Hindlimb muscle (tissue), 1 donor: ENCODE data around the gene LCN1. TPM values are rescaled to one million over a fixed set of nuclear protein-coding genes. Genes with fewer than 3 reads are reported as not detected.
"Not testable (repeated sequence)": the region's sequence is repeated elsewhere in the genome, so short reads cannot be mapped to it uniquely, and the experiment has no call there.

Experiments
- DNase-seq: peaks from one replicate; pipeline ENCODE4 v3.0.0-alpha.2; 2013
- polyA plus RNA-seq: library from polyadenylated mRNA; unstranded; fragments of 120-200 nt; gene quantifications from one replicate; pipeline ENCODE4 v1.2.1, GENCODE V29; 2013; ENCODE audit not compliant: insufficient read length

The LCN1 gene
- polyA plus RNA-seq, 1 donor, result not detected

DNA sequence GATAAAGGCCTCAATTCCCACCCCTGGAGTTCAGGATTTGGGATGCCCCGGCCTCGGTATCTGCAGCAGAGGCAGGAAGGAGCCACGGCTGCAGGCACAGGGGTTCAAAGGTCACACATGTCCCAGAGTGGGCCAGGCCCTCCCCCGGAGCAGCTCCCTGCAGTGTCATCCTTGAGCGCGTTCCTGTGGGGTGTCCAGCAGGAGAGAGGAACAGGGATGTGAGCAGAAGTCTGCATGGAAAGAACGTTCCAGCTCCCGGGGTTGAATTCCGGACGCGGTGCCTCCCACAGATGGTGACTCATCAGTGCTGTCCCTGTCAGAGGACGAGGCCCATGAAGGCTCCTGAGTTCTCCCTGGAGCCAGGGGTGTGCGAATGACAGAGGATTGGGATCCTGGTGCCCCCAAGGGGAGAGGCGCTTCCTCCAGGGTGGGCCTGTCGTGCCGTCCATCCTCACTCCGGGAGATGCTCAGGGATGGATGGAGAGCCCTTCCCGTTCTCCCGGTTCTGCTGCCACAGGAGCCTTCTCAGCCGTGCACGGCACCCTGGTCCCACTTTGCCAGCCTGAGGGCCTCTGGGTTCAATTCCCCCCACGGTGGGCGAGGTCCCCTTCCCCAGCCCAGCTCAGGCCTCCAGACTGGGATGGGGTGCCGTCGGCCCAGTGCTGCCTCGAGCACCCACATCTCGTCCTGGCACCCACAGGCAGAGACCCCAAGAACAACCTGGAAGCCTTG is 3.1 kb downstream of the LCN1 start:
- DNase-seq, result no peak

DNA sequence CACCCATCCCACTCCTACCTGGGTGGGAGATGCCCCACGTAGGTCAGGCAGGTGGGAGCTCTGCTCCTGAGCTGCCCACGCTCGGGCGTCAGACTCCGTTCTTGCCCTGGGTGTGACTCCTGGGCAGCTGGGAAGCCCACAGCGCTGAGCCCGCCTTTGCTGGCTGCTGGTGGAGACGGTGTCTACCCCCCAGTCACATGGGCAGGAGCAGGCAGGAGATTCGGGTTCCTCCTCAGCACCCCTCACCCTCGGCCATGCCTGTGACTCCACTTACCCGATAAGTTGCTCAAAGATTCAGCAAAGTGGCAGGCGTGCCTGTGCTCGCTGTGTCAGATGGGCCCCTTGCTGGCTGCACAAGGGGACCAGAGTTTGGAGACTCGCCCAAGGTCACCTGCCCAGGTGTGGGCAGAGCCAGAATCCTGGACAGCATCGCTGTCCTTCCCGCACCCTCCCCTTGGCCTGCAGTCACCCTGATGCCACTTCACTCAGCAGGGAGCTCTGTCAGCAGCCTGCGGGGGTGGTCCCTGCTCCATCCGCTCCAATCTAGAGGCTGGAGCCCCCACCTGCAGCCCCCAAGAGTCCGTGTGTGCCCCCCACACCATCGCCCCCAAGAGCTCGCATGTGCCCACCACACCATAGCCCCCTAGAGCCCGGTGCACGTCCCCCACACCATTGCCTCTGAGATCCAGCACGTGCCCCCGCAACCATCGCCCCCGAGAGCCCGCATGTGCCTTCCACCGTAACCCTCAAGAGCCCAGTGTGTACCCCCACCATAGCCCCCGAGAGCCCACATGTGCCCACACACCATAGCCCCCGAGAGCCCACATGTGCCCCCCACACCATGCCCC is 4.2 kb downstream of the LCN1 start:
- DNase-seq, result no peak

DNA sequence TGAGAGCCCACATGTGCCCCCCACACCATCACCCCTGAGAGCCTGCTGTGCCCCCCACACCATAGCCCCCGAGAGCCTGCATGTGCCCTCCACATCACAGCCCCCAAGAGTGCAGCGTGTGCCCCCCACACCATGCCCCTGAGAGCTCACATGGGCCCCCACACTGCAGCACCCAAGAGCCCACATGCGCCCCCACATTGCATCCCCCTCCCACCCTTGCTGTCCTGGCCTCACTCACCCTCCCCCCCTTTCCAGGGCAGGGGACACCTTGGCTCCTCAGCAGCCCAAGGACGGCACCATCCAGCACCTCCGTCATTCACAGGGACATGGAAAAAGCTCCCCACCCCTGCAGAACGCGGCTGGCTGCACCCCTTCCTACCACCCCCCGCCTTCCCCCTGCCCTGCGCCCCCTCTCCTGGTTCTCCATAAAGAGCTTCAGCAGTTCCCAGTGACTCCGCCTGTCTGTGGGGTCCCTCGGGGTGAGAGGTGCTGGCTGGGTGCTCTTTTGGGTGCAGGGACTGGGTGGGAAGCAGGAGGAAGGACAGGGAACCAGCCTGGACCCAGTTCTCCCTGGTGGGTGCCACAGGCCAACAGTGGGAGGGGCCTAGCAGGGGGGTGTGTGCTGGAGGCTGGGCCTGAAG is 5.0 kb downstream of the LCN1 start:
- no peak for DNase-seq

DNA sequence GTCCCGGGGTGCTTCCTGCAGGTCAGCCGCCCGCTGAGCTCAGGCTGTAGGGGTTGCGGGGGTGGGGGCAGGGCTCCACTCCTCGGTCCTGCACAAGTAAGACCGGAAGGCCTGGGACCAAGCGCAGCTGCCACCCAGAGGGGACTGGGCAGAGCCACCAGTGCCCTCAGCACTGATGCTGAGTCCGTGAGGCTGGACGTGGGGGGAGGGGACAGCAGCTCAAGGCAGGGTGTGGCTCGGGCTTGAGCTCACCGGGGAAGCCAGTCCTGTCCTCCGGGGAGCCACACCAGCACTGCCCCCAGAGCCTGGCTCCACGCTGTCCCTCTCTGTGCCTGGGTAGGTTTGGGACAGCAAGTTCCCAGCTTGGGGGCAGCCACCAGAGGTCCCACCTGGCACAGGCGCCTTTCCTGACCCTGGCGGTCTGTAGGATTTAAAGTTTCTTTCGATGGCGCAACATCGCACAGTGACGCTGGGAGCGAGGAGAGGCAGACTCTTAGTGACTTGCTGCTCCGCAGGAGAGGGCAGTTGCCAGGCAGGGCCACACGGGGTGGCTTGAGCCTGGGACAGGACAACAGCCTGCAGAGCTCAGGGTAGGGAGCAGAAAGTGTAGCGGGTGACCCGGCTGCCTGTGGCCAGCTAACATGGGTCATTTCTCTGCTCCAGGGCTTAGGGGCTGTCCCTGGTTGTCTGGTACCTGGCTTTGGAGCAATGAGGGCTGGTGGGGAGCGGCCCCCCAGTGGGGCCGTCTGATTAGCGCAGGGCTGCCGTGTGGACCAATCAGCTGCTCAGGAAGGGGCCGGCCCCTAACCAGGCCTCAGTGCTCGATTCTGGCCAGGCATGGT is 5.7 kb downstream of the LCN1 start:
- DNase-seq, result no peak

DNA sequence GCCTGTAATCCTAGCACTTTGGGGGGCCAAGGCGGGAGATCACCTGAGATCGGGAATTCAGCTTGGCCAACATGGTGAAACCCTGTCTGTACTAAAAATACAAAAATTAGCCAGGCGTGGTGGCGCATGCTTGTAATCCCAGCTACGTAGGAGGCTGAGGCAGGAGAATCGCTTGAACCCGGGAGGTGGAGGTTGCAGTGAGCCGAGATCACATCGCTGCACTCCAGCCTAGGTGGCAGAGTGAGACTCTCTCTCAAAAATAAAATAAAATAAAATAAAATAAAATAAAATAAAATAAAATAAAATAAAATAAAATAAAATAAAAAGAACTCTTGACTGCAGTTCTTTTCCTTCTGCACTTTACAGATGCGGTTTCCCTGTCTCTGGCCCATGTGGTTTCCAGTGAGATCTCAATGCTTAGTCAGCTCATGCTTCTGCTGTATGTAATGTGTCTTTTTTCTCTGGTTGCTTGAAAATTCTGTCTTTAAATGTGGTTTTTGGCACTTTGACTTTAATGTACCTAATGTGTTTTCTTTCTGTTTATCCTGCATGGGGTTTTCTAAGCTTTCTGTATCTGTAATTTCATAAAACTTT is 7.7 kb downstream of the LCN1 start:
- DNase-seq, result not testable (repeated sequence)

DNA sequence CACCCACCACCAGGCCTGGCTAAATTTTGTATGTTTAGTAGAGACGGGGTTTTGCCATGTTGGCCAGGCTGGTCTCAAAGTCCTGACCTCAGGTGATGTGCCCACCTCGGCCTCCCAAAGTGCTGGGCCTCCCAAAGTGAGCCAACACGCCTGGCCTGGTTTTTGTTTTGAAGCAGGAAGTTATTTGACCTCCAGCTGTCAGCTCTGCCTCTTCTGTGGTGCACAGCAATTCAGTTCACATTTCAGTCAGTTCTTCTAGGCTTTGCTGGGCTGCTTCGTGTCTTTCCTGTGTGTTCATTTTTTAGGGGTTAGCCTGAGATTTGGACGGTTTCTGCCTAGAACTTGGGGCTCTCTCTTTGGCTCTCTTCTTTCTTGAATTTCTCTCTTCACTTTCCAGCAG is 8.9 kb downstream of the LCN1 start:
- no peak for DNase-seq

DNA sequence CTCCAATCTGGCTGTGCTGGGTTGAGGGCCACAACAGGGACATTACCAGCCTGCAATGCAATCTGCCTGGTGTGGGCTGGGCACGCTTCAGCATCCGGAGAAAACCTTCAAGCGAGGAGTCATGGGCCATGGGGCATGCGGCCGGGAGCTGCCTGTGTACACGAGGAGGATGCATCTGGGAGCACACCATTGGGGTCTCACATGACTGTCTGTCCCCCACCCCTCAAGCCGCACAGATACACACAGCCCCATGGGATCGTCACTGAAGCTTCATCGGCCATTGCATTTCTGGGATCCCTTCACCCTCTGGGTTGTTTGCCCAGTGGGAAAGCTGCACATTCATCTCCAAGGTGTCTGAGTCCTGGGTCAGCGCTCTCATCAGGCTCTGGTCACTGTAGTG is 9.9 kb downstream of the LCN1 start:
- no peak for DNase-seq

DNA sequence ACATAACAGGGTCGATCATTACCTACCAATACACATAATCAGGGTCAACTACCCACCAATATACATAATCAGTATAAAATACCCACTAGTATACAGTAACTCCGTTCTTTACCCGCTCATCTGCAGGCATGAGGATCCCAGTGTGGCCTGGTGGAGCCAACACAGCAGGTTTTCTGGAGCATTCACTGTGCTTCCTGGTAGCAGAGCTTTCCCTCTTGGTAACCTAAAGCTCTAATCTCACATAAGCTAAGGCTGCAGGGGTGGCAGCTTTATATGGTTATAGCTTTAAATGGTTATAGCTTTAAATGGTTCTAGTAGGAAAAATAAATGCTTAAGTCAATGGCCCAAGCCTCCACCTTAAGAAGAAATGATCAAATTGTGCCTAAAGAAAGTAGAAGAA is 11.9 kb downstream of the LCN1 start:
- no peak for DNase-seq

DNA sequence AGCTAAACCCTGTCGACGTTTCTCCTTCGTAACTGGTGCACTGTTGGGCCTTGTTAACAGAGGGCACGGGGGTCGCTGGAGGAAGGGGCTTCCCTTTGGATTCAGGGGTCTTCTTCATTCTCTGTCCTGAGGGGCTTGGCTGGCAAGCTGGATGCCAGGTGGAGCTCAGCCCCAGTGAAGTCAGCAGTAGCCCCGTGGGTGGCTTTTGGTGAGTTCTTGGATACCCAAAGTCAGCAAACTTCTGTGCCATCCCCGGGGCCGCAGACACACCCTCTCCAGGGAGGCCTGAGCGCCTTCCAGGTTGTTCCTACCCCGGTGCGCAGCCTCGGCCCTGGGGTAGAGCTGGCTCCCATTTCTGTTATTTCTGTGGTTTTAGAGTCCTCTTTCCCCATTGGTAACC is 12.4 kb downstream of the LCN1 start:
- DNase-seq, result no peak

DNA sequence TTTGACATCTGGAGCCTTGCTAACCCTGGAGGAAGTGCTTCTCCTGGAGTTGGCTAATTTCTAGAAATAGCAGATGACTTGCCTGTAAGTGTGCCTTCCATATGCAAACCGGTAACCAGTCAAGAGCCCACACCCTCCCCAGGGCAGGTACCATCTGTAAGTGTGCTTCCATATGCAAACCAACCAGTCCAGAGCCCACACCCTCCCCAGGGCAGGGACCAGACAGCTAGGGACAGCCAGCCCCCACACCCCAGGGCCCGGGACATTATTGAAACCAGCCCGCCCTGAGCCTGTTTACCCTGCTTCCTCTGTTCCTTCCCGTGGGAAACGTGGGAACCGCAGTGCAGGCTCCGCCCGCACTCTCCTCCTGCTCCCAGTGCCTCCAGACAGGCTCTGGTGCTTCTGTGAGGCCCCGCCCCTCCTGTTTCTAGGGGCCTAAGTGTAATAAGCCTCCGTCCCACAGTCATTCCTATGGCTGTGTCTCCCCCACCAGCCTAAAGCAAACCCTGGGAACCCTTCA is 13.0 kb downstream of the LCN1 start:
- DNase-seq, result not testable (repeated sequence)

DNA sequence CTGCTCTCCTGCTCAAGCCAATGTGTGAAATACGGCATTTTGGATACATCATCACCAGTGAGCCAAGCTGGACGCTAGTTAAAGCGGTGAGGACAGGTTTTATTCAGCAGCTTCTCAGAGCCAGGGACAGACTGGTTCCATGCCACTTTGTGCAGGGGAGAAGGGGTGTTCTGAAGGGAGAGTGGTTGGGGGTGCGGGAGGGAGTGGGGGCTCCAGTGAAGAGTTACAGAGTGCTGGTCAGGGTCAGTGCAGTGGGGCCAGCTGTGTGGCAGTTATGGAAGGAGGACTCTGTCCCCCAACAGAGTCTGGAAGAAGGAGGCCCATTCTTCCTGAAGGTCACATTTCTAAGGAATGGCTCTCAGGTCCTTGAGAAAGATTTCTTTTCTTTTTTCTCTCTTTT is 13.6 kb downstream of the LCN1 start:
- DNase-seq, result not testable (repeated sequence)

DNA sequence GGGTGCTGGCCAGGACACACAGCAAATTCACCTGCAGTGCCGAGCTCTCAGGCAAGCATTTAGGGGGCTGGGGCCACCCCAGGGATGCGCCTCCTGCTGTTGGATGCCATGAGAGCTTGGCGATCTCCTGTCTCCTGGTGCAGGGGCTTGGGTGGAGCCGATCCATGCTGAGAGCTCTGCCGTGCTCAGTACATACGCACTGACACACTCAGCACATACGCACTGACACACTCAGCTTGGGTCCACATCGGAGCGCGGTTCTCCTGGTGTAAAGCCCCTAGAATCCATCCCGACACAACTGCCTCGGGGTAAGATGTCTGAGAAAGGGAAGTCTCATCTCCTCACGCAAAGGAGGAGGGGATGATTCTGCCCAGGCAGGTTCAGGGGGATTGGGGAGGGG is 14.4 kb downstream of the LCN1 start:
- DNase-seq, result not testable (repeated sequence)

DNA sequence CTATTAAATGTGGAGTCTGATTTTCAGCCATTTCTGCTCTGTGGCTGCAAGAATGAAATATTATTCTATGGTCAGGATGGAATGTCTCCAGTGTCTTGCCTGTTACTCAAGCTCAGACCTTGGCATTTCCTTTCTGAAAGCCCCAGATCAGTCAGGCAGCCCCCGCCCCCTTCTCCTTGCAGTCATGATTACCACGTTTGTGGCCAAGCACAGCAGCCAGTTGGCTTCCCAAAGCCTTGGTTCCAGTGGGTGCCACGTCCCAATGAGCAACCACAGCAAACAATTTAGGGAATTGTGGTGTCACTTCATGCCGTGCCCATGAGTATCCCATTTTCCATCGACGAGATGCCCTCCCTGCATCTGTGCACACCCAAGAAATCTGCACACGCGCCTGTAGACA is 15.0 kb downstream of the LCN1 start:
- no peak for DNase-seq

DNA sequence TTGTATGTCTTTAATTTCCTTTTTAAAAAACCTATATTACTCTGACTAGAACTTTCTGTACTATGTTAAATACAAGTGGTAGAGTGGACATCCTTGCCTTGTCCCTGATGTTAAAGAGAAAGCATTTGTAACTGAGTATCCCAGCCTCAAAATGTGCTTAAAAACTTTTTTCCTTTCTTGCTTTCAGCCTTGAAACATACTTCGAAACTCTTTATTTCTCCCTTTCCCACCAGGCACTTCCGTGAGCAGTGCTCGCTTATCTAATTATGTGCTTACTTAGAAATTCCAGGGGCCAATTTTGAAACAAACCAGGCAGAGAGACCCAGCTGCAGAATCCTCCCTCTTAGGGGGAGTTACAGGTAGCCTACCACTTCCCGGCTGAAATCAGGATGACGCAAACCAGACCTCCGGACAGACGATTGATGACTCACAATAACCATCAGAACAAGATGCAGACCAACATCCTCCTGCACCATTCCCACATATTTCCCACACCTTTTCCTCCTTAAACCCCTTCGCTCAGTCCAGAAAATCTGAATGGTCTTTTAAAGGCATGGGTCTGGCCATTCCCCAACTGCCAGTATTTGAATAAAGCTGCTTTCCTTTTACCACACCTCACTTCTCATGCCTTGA is 22.1 kb downstream of the LCN1 start:
- DNase-seq, result not testable (repeated sequence)

DNA sequence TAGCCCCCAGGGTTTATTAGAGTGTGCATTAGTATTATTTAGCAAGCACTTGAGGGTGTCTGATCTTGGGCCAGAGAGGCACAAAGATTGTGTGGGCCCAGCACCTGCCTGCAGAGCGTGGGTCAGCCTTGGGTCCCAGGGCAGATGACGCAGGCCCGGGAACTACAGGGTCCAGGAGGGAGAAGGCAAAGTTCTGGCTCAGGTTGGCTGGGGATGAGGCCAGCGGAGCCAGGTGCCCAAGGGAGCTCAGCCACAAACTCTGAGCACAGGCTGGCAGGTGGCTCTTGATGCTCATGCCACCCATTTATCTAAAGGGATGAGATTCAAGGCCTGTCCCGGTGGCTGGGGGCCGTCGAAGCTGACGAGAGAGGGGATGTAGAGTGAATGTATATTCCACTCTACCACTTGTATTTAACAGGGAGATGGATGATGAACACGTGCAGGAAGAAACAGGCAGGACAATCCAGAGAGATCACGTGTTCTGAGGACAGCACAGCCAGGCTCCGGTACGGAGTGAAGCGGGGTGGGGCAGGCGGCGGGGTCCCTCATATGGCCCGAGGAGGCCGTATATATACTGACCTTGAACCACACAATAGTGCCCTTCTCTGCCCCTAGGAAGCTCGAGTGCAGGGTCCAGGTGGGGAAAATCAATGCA is 23.9 kb downstream of the LCN1 start:
- DNase-seq, result no peak

DNA sequence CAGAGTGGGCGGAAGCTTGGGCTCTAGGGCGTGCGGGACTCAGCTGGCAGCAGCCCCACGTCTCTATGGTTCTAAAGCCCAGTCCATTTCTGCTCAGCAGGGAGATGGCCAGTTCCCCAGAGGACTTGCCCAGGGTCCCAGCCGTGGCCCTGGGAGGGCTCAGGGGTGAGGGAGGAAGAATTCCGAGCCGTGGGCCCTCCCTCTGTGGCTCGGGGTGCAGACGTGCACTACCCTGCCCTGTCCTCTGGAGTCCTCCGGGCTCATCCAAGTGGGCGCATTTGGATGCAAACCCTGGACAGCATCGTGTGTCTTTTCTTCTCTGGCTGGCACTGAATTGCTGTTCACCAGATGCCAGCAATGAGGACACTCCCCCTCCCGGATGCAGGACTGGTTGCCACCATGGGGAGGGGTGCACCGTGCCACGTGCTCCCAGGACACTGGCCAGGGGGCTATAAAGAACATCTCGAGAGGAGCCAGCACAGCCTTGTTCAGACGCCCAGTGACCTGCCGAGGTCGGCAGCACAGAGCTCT is 24.5 kb downstream of the LCN1 start, which contains the start of gene OBP2A:
TSS of gene OBP2A (plus strand) at position 481 of the 531 bp plus-strand sequence. CDS start 55 bp downstream, outside the sequence.
- DNase-seq, result not testable (repeated sequence)

DNA sequence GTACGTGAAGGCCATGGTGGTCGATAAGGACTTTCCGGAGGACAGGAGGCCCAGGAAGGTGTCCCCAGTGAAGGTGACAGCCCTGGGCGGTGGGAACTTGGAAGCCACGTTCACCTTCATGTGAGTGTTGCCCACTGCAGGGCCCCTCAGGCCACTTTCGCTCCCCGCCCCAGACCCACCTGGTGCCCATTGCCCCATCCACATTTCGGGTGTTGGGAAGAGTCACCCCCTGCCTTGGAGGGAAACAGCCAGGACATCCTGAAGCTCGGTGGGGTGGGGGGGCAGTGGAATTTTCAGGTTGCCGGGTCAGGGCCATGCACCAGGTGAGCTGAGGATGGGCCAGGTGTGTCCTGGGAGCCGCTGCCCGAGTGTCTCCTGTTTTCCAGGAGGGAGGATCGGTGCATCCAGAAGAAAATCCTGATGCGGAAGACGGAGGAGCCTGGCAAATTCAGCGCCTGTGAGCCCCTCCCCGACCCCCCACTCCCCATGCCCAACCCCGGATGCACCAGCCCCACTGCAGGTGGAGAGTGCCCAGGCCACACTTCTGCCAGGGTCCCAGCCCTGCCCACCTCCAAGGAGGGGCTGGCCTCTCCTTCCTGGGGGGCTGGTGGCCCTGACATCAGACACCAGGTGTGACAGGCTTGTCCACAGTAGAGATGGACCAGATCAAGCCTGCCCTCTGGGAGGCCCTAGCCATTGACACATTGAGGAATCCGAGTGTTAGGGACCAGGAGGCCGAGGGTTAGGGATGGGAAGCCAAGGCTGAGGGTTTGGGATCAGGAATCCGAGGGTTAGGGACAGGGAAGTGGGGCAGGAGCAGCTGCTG is 25.8 kb downstream of the LCN1 start:
- not testable (repeated sequence) for DNase-seq

DNA sequence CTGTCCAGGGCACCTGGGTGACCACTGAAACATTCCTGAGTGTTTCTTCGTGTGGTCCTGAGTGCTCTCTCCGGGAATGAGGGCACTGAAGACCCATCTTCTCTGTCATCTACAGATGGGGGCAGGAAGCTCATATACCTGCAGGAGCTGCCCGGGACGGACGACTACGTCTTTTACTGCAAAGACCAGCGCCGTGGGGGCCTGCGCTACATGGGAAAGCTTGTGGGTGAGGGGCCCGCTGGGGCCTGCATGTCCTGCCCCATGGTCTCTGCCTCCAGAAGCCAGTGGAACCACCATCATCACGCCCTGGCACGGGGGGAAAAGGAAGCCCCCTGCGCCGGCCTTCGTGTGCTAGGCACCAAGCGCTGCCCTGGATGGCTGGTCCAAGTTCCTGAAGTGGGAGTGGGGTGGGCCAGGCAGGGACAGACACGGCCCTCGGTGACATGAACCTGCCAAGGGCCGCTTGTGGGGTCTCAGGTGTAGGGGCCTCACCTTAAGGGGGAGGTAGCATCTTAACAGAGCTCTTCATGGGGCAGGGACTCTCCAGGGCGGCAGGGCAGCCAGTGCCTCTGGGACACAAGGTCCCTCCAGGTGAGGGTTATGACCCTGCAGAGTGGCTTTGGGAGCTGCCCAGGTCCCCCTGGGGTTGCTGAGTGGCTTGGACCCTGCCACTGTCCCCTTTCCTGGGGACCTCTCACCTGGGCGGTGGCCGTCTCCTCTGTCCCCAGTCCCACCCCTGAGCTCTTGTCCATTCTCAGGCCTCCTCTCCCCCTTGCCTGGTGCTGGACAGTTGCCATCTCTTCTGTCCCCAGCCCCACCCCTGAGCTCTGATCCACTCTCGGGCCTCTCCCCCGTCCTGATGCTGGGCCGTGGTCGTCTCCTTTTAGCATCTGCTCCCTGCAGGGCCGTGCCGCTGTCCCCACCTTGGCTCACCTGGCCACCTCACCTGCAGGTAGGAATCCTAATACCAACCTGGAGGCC is 26.8 kb downstream of the LCN1 start:
- no peak for DNase-seq
